ENCODE data around the gene TAS2R13.

TAS2R13 gene, protein sequence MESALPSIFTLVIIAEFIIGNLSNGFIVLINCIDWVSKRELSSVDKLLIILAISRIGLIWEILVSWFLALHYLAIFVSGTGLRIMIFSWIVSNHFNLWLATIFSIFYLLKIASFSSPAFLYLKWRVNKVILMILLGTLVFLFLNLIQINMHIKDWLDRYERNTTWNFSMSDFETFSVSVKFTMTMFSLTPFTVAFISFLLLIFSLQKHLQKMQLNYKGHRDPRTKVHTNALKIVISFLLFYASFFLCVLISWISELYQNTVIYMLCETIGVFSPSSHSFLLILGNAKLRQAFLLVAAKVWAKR

DNA sequence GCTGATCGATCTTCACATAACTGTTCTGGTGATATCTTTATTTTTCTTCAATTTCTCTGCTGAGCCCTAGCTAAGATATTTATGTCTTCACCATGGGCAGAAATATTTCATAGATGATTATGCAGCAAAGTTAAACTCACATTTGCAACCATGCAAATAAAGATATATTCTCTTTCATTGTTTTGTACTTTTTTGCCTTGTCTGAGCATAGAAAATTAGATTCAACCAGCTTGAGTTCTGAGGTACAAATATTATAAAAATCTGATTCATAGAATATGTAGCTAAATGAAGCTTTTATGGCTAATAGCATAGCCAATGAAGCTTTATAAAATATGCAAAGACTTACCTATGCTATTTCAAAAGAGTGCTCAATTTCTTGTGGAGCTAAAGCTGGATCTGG is at the start of gene TAS2R13:
TSS of gene TAS2R13 (minus strand) at position 101 of the 400 bp plus-strand sequence. CDS start 264 bp downstream, outside the sequence.
- DNase-seq (ENCODE audit: low read depth), result no peak

DNA sequence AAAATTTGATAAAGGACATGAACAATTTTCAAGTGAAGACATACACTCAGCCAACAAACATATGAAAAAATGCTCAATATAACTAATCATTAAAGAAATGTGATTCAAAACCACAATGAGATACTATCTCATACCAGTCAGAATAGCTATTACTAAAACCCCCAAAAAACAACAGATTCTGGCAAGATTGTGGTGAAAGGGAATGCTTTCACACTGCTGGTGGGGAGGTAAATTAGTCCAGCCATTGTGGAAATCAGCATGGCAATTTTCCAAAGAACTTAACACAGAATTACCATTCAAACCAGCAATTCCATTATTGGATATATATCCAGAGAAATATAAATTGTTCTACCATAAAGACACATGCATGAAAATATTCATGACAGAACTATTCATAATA is 48.4 kb upstream of the TAS2R13 start:
- DNase-seq (ENCODE audit: low read depth), result no peak

DNA sequence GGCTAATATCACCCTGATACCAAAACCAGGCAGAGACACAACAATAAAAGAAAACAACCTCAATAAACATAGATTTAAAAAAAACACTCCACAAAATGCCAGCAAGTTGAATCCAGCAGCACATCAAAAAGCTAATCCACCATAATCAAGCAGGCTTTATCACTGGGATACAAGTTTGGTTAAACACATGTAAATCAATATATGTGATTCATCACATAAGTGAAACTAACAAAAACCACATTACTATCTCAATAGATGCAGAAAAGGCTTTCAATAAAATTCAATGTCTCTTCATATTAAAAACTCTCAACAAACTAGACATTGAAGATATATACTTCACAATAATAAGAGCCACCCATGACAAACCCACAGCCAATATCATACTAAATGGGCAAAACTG is 46.7 kb upstream of the TAS2R13 start:
- no peak for DNase-seq (ENCODE audit: low read depth)

DNA sequence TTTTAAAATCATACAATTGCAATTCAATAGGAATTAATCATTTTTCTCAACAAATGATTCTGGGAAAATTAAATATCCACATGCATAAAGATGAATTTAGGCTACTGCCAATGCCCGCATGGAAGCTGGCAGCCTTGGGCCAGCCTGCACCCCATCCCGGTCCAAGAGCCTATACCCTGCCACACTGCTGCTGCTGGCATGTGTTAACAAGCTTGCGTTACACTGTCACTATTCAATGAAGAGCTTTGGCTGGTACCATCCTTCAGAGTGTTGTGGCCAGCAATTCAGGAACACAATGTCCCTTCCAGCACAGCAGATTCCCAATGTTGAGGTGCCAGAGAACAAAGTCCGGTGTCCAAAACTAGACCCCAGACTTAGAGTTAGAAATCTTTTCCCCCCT is 43.3 kb upstream of the TAS2R13 start:
- no peak for DNase-seq (ENCODE audit: low read depth)

DNA sequence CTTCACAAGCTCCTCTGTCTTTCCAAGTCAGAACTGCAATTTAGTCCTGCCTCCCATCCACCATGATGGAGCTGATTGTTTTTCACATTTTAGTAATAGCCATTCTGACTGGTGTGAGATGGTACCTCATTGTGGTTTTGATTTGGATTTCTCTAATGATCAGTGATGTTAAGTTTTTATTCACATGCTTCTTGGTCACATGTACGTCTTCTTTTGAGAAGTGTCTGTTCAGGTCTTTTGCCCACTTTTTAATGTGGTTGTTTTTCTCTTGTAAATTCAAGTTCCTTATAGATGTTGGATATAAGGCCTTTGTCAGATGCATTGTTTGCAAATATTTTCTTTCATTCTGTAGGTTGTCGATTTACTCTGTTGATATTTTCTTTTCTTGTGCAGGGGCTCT is 33.8 kb upstream of the TAS2R13 start:
- DNase-seq (ENCODE audit: low read depth), result no peak

DNA sequence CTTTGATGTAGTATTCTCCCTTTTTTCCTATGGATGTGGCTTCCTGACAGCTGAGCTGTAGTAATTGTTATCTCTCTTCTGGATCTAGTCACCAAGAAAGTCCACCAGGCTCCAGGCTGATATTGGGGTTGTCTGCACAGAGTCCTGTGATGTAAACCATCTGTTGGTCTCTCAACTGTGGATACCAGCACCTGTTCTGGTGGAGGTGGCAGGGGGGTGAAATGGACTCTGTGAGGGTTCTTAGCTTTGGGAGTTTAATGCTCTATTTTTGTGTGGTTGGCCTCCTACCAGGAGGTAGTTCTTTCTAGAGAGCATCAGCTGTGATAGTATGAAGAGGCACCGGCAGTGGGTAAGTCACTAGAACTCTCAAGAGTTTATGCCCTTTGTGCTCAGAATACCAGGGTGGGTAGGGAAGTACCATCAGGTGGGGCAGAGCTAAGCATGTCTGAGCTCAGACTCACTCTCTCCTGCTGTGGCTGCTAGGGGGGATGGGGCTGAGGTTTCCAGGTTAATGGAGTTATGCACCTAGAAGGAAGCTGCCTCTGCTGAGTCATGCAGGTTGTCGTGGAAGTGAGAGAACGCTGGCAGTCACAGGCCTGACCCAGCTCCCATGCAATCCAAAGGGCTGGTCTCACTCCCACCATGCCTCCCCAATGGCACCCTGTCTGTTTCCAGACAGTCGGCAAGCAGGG is 32.7 kb upstream of the TAS2R13 start:
- DNase-seq (ENCODE audit: low read depth), result no peak

DNA sequence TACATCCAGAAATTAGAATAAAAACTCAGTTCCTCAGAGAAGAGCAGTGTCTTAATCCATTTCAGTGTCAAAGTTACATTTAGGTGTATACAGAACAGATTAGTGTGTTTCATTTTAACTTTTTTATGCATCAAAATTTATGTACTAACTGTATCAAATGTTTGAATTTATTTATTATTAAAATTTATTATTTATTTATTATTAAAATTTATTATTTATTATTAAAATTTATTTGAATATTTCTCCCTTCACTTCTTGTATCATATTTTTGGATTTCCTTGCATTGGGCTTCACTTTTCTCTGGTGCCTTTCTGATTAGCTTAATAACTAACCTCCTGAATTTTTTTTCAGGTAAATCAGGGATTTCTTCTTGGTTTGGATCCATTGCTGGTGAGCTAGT is 32.0 kb upstream of the TAS2R13 start:
- no peak for DNase-seq (ENCODE audit: low read depth)

DNA sequence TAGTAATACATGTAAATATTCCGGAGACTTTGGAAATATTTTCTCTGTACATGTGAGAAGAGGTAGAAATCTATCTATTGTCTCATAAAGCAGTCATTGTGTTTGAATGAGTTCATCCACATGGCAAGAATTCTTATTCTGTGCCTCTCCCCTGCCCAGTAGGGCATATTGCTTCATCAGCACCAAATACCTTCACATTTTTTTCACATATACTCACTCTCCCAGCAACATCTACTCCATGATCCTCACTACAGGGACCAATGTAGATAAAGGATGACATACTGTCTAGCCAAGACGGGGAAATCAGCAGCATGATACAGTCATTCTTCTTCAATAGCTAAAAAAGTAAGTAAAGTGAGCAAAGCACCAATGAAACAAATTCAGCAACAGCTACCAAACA is 31.0 kb upstream of the TAS2R13 start:
- no peak for DNase-seq (ENCODE audit: low read depth)

DNA sequence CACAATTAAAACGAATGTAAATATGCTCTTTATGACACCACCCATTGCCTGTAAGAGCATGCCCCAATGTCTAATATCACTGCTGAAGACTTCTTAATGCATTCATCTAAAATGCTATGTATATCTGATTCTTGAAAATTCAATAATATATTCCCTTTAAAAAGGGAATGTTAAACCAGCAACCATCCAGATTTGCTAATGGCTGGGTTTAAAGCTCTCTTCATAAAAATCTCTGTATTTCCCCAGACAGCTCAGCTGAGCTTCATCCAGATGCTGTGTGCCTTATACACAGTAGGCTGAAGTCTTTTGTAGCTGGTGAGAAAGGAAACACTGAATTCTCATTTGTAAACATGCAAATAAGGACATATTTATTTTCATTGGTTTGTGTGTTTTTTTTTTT is 29.8 kb upstream of the TAS2R13 start, which contains the start of gene TAS2R14:
TSS of gene TAS2R14 (minus strand) at position 101 of the 400 bp plus-strand sequence. CDS start at position 45, 56 bp downstream.
- DNase-seq (ENCODE audit: low read depth), result no peak

DNA sequence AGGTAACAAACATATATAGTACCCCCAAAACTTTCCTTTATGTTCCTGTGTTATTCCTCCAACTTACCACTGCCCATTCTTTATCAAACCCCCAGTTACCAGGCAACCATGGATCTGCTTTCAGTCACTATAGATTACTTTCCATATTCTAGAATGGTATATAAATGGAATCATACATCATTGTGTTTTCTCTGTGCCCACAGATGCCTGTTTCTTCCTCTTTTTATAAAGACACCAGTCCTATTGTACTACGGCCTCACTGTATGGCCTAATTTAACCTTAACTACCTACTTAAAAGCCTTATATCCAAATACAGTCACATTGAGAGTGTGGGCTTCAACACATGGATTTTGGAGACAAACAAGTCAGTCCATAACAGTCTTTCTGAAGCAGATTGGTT is 27.1 kb upstream of the TAS2R13 start:
- no peak for DNase-seq (ENCODE audit: low read depth)

DNA sequence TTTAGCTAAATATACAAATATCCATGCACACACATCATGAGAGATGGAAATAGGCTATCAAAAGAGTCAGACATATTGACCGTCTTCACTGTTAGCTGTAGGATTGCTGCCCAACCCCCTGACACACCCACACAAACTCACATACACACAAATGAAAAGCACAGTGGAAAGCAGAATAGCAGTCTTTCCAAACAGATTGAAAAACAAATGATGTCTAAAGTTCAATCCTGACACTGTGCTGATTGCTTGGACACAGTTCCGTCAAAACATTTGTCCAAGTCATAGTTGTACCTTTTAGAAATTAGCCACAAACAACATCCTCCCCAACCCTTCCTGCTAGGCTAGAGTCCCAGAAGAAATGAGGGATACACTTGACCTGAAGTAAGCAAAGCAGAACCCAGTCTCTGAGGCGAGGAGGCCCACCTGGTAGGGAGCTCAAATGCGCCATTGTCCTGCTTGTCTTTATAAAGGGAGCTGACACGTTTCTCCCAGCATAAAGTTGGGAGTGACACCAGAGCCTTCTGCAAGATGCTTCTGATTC is 19.5 kb upstream of the TAS2R13 start, which contains the start of gene PRH2:
TSS of gene PRH2 (plus strand) at position 491 of the 541 bp plus-strand sequence. CDS start at position 529, 38 bp downstream.
- DNase-seq (ENCODE audit: low read depth), result no peak

DNA sequence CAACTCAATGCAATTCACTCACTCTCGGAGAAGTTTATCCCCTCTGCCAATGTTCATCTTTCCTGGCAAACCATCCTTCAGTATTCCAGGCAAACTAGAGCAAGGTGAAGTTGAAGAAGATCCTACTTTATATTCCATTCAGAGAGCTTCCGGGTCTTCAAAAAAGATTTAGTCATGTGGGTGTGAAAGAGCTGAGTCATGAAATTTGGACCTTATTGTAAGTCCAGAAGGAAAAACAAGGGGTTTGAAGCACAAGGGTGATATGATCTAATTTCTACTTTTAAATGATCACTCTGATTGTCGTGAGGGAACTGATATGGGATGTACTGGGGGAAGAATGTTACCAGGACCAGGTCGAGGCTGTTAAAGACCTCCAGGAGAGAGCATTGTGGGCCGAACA is 16.9 kb upstream of the TAS2R13 start:
- no peak for DNase-seq (ENCODE audit: low read depth)

DNA sequence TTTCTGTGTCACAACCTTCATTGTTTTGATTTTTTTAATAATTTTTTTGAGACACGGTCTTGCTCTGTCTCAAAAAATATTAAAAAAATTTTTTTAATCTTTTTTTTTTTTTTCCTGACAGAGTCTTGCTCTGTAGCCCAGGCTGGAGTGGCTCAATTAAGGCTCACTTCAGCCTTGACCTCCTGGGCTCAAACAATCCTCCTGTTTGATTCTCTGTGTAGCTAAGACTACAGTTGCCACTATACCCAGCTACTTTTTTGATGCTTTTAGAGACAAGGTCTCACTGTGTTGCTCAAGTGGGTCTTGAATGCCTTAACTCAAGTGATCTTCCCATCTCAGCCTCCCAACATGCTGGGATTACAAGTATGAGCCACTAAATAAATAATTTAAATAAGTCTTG is 10.4 kb upstream of the TAS2R13 start:
- no peak for DNase-seq (ENCODE audit: low read depth)

DNA sequence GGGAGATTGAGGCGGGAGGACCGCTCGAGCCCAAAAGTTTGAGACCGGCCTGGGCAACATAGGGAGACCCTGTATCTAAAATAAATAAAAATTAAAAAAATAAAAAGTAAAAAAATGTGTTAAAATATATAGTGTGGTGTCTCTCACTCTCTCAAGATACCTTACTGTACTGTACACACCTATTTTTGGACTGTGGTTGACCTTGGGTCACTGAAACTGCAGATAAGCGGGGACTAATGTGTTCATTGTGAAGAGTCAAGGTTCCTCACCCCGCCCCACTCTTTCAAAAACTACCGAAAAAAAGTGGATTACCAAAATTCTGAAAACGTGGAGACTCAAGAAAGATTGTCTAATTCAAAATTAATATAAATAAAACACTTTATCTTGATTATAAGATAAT is 1.0 kb upstream of the TAS2R13 start:
- DNase-seq (ENCODE audit: low read depth), result no peak

DNA sequence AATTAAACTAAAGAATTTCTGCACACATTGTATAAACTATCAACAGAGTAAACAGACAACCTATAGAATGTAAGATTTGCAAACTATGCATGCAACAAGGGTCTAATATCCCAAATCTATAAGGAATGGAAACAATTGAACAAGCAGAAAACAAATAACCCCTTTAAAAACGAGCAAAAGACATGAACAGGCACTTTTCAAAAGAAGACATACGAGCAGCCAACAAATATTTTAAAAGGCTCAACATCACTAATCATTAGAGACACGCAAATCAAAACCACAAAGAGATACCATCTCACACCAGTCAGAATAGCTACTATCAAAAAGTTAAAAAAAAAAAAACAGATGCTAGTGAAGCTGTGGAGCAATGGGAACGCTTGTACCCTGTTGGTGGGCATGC is 4.7 kb downstream of the TAS2R13 start:
- DNase-seq (ENCODE audit: low read depth), result no peak

DNA sequence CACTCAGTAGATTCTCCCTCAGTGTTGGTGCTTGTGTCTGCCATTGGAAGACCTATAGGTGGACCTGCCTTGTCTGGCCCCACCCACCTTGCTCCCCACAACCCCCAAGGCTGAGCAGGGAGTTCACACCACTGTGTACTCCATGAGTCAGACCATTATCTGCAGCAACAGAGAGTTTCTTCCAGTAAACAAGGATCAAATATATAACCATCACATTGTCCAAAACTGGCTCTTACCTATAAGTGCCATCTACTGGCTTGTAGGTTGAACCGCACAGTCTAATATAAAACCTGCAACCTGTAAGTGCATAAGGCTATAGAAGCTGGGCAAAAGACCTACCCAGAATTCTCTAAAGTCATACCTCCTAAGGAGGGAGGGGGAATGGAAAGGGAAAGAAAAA is 7.9 kb downstream of the TAS2R13 start:
- DNase-seq (ENCODE audit: low read depth), result no peak

DNA sequence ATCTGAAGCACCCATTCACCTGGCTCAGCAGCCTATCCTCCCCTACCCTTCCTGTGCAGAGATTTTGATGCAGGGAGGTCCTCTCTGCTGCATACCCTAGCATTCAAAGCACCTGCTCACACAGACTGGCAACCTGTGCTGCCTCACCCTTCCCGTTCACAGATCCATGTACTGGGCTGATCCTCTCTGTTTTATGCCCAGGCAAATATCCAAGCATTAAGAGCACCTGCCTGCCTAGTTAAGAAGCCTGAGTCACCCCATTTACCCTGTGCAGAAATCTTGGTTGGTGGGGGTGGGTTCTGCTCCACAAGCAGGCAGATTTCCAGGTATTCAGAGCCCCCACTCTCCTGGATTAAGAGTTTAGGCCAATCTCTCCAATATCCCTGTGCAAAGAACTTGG is 8.4 kb downstream of the TAS2R13 start:
- no peak for DNase-seq (ENCODE audit: low read depth)

DNA sequence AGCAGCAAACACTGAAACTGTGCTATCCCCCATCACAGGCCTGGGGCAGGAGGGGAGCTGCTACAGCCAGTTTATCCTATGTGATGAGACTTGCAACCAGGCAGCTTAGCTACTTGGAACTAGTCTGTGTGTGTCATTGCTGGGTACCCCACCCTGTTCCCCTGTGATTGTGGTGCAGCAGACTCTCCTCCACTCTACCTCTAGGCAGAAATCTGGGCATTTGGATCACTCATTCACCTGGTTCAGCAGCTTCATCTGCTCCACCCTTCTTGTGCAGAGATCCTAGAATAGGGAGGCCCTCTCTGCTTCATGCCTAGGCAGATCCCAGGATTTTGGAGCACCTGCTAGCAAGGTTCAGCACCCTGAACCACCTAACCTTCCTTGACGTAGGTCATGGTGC is 8.8 kb downstream of the TAS2R13 start:
- no peak for DNase-seq (ENCODE audit: low read depth)

DNA sequence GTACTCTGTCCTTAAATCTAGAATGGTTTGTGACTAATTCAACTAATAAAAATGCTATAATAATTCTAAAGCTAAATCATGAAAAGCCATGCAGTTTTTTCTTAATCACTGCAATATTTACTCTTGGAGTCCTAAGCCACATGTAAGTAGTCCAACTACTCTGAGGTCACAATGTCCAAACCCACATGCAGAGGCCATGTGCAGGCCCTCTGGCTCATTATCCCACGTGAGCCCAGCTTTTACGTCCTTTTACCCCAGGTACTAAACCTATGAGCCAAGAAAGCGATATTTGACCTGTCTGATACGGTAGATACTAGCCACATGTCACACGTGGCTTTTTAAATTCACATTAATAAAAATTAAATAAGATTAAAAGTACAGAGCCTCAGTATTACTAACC is 12.5 kb downstream of the TAS2R13 start:
- DNase-seq (ENCODE audit: low read depth), result no peak

DNA sequence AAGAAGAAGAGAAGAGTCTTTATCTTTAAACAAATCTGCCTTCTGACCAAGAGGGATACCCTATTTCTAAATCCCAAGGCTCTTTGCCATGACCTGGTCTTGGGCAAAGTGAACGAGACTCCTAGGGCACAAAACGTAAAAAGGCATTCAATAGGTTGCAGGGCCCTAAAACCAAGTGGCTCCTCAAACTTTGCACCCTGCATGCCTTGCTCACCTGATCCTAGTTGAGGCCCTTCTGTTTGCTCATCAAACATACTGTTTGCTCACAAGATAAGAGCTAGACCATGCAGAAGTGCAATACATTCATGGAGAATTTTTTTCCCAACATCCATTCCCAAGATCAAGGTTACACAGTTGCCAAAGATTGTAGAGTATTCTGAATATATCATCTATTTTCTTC is 17.4 kb downstream of the TAS2R13 start:
- no peak for DNase-seq (ENCODE audit: low read depth)

DNA sequence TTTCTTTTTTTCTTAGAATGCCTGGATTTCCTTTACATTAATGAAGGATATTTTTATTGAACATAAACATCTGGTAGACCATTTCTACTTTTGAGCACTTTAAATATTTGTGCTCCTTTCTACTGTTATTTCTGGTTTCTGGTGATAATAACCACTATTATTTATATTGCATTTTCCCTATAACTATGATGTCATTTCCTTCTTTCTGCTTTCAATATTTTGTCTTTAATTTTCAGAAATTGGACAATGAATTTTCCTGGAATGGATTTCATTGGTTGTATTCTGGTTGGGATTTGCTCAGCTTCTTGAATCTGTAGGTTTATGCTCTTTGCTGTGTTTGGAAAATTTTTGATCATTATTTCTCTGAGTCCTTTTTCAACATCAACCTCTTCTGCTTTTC is 20.1 kb downstream of the TAS2R13 start:
- no peak for DNase-seq (ENCODE audit: low read depth)

DNA sequence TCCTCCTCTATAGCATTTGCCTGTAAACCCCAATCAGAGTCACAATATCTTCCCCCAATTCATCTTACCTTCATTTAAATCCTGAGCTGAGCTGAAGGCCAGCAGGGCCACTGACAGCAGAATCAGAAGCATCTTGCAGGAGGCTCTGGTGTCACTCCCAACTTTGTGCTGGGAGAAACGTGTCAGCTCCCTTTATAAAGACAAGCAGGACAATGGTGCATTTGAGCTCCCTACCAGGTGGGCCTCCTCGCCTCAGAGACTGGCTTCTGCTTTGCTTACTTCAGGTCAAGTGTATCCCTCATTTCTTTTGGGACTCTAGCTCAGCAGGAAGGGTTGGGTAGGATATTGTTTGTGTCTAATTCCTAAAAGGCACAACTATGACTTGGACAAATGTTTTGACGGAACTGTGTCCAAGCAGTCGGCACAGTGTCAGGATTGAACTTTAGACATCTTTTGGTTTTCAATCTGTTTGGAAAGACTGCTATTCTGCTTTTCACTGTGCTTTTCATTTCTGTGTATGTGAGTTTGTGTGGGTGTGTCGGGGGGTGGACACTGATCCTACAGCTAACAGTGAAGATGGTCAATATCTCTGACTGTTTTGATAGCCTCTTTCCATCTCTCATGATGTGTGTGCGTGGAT is 25.2 kb downstream of the TAS2R13 start, which contains the start of gene PRH1:
TSS of gene PRH1 (minus strand) at position 170 of the 640 bp plus-strand sequence. CDS start at position 132, 38 bp downstream.
- DNase-seq (ENCODE audit: low read depth), result no peak

DNA sequence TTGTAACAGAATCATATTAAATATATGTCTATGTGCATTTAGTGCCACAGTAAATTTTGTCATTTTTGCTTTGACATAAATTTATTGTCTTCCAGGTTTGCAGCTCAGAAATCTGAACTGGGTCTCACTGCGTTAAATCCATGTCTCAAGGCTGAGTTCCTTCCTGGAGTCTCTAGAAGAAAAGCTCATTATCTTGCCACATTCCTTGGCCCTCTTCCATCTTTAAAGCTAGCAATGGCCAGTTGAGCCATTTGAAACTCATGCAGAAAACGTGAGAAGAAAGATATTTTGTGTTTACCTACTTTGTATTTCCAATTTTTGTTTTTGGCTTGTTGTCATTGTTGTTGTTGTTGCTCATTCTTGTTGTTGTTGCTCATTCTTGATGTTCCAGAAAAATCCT is 36.0 kb downstream of the TAS2R13 start:
- no peak for DNase-seq (ENCODE audit: low read depth)

All from stimulated activated CD4-positive, alpha-beta T cell treated with anti-CD3 and anti-CD28 coated beads, Interleukin-2, amount 100 ng/mL, for 4 hours (primary cell).